Muscle of leg (tissue), 11 donors: ENCODE data around the gene PCSK5. TPM values are rescaled to one million over a fixed set of nuclear protein-coding genes. Genes with fewer than 3 reads are reported as not detected.
"Not testable (repeated sequence)": the region's sequence is repeated elsewhere in the genome, so short reads cannot be mapped to it uniquely, and the experiment has no call there.

Source experiments
- DNase-seq: peaks from one replicate; pipeline ENCODE4 v3.0.0; 2013
- H3K27ac ChIP-seq: one replicate; pipeline ENCODE4 v1.5.1; 2013; ENCODE audit warnings: mild to moderate bottlenecking, low read length, control low read depth
- H3K27me3 ChIP-seq: one replicate; pipeline ENCODE4 v1.6.1; 2013; ENCODE audit warnings: low read length; ENCODE audit not compliant: control insufficient read depth, insufficient read depth
- H3K36me3 ChIP-seq: one replicate; pipeline ENCODE4 v1.6.1; 2013; ENCODE audit warnings: low read length; ENCODE audit not compliant: control insufficient read depth, insufficient read depth
- H3K4me1 ChIP-seq: one replicate; pipeline ENCODE4 v1.6.1; 2013; ENCODE audit warnings: low read length; ENCODE audit not compliant: control insufficient read depth, insufficient read depth
- H3K4me3 ChIP-seq: one replicate; pipeline ENCODE4 v1.5.1; 2013; ENCODE audit warnings: low read length, control low read depth
- H3K9me3 ChIP-seq: replicated peaks from 2 replicates; pipeline ENCODE4 v1.6.1; 2013; ENCODE audit warnings: low read depth, low read length; ENCODE audit not compliant: control insufficient read depth
- WGBS: methylation state at CpG from one replicate; pipeline ENCODE4 v1.1.5; 2013; ENCODE audit warnings: missing lambda C conversion rate; ENCODE audit not compliant: insufficient coverage; 5-methylcytosine and 5-hydroxymethylcytosine counted together
- polyA plus RNA-seq, 8 donors: library from polyadenylated mRNA; unstranded; fragments of 120-200 nt; gene quantifications; one replicate each; pipeline versions ENCODE4 v1.2.1 to v1.2.3, GENCODE V29; 2013; ENCODE audit warnings: inconsistent platforms in 1 of 8, low replicate concordance in 1 of 8; ENCODE audit not compliant: insufficient read length in 8 of 8, insufficient read depth in 1 of 8
- total RNA-seq: library from RNA; stranded (reverse); fragments of 120-200 nt; gene quantifications from one replicate; pipeline ENCODE4 v1.2.4, GENCODE V29; 2013

The PCSK5 gene
- total and polyA plus RNA-seq, 9 donors, result 12.9 to 22.1 (median 16.7) TPM

- Histone ChIP-seq H3K27ac (no peak overlapping the region), H3K36me3 (no peaks in the 10 kb centered on the region), H3K4me1 (no peaks in the 10 kb centered on the region), H3K4me3 (no peak overlapping the region), H3K9me3 (no peaks in the 10 kb centered on the region), H3K27me3 (no peaks in the 10 kb centered on the region)
- DNase-seq, result no peak
- WGBS, result no CpG with 5 or more reads among the region's 2 CpGs
Observed at GRCh38 chr9:76316069-76316468, 425.6 kb downstream of the PCSK5 start.

- 98% methylated on average over 9 of the region's 13 CpGs for WGBS
- H3K4me3 ChIP-seq, H3K27ac ChIP-seq, H3K4me1 ChIP-seq, H3K9me3 ChIP-seq, DNase-seq, H3K36me3 ChIP-seq, H3K27me3 ChIP-seq: not testable (repeated sequence)
Observed at GRCh38 chr9:76319466-76319865, 429.0 kb downstream of the PCSK5 start.

- no peaks in the 10 kb centered on the region for H3K36me3 ChIP-seq
- H3K9me3 ChIP-seq, result no peaks in the 10 kb centered on the region
- no peak overlapping the region for H3K4me3 ChIP-seq
- peaks cover 3% of the 10 kb centered on the region for H3K27me3 ChIP-seq
- H3K4me1 ChIP-seq, result no peaks in the 10 kb centered on the region
- 72% methylated on average over 9 of the region's 9 CpGs for WGBS
- DNase-seq, result no peak
- no peak overlapping the region for H3K27ac ChIP-seq
Observed at GRCh38 chr9:76321195-76321828, 430.8 kb downstream of the PCSK5 start.

- Histone ChIP-seq H3K4me1 (no peaks in the 10 kb centered on the region), H3K9me3 (no peaks in the 10 kb centered on the region), H3K27me3 (peaks cover 3% of the 10 kb centered on the region), H3K4me3 (no peak overlapping the region), H3K27ac (no peak overlapping the region), H3K36me3 (no peaks in the 10 kb centered on the region)
- 67% methylated on average over 10 of the region's 10 CpGs for WGBS
- DNase-seq, result no peak
Observed at GRCh38 chr9:76322810-76323209, 432.3 kb downstream of the PCSK5 start.

GRCh38 chr9:76323490-76323889, 433.0 kb downstream of the PCSK5 start:
- DNase-seq, result no peak
- no CpG with 5 or more reads among the region's 2 CpGs for WGBS
- H3K9me3 ChIP-seq, result no peaks in the 10 kb centered on the region

GRCh38 chr9:76324030-76324429, 433.6 kb downstream of the PCSK5 start:
- not testable (repeated sequence) for H3K4me3 ChIP-seq, H3K36me3 ChIP-seq, DNase-seq, H3K4me1 ChIP-seq, H3K27ac ChIP-seq, H3K27me3 ChIP-seq, H3K9me3 ChIP-seq
- 97% methylated on average over 5 of the region's 7 CpGs for WGBS

More at GRCh38 chr9:76323490-76323889, 433.0 kb downstream of the PCSK5 start:
- H3K27me3 ChIP-seq, result peaks cover 3% of the 10 kb centered on the region
- H3K36me3 ChIP-seq, result no peaks in the 10 kb centered on the region
- no peaks in the 10 kb centered on the region for H3K4me1 ChIP-seq
- H3K4me3 ChIP-seq, result no peak overlapping the region
- H3K27ac ChIP-seq, result no peak overlapping the region

GRCh38 chr9:76330034-76330433, 439.6 kb downstream of the PCSK5 start:
- Histone ChIP-seq H3K9me3 (no peaks in the 10 kb centered on the region), H3K4me1 (no peaks in the 10 kb centered on the region), H3K36me3 (no peaks in the 10 kb centered on the region), H3K27me3 (no peaks in the 10 kb centered on the region), H3K4me3 (no peak overlapping the region), H3K27ac (no peak overlapping the region)
- no peak for DNase-seq
- WGBS, result no CpG with 5 or more reads among the region's 1 CpG

- Histone ChIP-seq H3K36me3 (no peaks in the 10 kb centered on the region), H3K27ac (no peak overlapping the region), H3K4me1 (no peaks in the 10 kb centered on the region), H3K4me3 (no peak overlapping the region), H3K9me3 (no peaks in the 10 kb centered on the region), H3K27me3 (no peaks in the 10 kb centered on the region)
- no peak for DNase-seq
- no CpG with 5 or more reads among the region's 3 CpGs for WGBS
Observed at GRCh38 chr9:76333388-76333787, 442.9 kb downstream of the PCSK5 start.

- no peaks in the 10 kb centered on the region for H3K4me1 ChIP-seq
- H3K27me3 ChIP-seq, result no peaks in the 10 kb centered on the region
- no peak overlapping the region for H3K4me3 ChIP-seq
- WGBS, result 100% methylated on average over 1 of the region's 7 CpGs
- no peaks in the 10 kb centered on the region for H3K36me3 ChIP-seq
- no peak for DNase-seq
- H3K27ac ChIP-seq, result no peak overlapping the region
- H3K9me3 ChIP-seq, result no peaks in the 10 kb centered on the region
Observed at GRCh38 chr9:76333964-76334363, 443.5 kb downstream of the PCSK5 start.

GRCh38 chr9:76336027-76336426, 445.6 kb downstream of the PCSK5 start:
- Histone ChIP-seq H3K27ac (no peak overlapping the region), H3K36me3 (no peaks in the 10 kb centered on the region), H3K4me1 (no peaks in the 10 kb centered on the region), H3K4me3 (no peak overlapping the region), H3K9me3 (no peaks in the 10 kb centered on the region), H3K27me3 (no peaks in the 10 kb centered on the region)
- WGBS, result no CpG with 5 or more reads among the region's 1 CpG
- DNase-seq, result no peak

- H3K4me1 ChIP-seq, result no peaks in the 10 kb centered on the region
- 63% methylated on average over 3 of the region's 6 CpGs for WGBS
- H3K27ac ChIP-seq, result no peak overlapping the region
- H3K4me3 ChIP-seq, result no peak overlapping the region
- H3K27me3 ChIP-seq, result no peaks in the 10 kb centered on the region
- H3K9me3 ChIP-seq, result no peaks in the 10 kb centered on the region
- no peaks in the 10 kb centered on the region for H3K36me3 ChIP-seq
- no peak for DNase-seq
Observed at GRCh38 chr9:76338418-76338817, 447.9 kb downstream of the PCSK5 start.
